Measurements from ENCODE around the gene SBNO1.

The SBNO1 gene

DNA sequence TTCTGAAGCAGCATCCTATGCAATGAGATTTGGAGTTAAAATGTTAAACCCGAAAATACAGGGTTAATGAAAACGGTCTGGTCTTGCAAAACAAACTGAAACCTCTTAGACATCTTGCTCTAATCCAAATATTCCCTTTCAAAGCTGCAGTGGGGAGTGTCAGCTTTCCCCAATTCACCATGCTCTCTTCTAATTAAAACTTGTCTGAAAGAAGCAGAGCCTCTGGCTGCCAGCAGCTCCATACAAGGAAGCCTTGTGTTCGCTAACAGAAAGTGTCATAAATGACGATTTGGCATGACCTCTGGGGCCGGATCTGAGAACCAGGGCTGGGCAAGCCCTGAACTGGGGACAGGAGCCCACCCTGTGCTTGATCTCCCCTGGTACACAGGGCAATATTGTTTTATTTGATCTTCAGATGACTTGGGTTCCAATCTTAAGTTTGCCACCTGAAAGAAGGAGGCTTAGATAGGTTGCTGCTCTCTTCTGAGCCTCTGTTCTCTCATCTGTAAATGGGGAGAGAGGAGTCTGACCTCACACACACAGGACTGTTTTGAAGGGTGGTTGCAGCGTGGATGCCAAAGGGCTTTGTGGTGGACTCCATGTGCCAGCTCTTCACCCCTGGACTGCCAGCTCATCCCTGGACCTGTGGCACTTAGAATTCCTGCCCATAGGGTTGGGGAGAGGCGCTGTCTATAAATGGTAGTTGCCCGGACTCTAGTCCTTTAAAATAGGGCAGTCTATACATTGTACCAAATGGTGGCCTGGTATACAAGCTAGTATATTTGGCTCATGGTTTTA lies 27.1 kb upstream of the SBNO1 start:
- DNase-seq (ENCODE audit: low read depth) = no peak
- H3K4me3 ChIP-seq (ENCODE audit: low read depth, low read length) = no peak overlapping the region
- TF ChIP-seq, protein P1, sequence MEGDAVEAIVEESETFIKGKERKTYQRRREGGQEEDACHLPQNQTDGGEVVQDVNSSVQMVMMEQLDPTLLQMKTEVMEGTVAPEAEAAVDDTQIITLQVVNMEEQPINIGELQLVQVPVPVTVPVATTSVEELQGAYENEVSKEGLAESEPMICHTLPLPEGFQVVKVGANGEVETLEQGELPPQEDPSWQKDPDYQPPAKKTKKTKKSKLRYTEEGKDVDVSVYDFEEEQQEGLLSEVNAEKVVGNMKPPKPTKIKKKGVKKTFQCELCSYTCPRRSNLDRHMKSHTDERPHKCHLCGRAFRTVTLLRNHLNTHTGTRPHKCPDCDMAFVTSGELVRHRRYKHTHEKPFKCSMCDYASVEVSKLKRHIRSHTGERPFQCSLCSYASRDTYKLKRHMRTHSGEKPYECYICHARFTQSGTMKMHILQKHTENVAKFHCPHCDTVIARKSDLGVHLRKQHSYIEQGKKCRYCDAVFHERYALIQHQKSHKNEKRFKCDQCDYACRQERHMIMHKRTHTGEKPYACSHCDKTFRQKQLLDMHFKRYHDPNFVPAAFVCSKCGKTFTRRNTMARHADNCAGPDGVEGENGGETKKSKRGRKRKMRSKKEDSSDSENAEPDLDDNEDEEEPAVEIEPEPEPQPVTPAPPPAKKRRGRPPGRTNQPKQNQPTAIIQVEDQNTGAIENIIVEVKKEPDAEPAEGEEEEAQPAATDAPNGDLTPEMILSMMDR (conservative IDR thresholded peaks at IDR 0.05; ENCODE audit: low read depth, low read length) = no peak

DNA sequence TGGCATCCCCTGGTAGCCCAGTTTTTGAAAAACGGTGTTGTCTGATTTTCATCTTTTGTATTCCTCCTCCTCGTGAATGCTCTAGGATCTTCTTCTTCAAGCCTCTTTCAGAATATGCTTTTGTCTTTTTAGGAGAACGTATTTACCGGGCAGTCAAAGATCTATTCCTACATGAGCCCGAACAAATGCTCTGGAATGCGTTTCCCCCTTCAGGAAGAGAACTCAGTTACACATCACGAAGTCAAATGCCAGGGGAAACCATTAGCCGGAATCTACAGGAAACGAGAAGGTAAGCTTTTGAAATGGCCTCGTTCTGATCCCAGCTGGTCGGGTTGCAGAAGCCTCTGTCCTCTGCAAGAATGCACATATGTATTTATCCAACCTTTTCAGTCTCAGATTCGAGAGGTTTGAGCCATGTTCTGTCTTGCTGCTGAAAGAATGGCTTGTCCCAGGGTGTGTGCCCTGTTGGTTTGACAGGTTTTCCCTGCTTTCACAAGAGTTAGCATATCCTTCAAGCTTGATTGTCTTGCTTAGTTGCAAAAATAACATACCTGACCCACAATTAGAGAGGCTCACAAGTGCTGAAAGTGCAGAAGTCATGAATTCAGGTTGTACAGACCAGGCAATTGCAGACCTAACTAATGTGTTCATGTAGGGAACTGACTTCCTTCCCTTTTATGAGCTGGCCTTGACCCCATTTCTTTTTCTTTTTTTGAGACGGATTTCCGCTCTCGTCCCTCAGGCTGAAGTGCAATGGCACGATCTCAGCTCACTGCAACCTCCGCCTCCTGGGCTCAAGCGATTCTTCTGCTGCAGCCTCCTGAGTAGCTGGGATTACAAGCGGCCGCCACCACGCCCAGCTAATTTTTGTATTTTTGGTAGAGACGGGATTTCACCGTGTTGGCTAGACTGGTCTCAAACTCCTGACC lies 26.1 kb upstream of the SBNO1 start:
- peak; percentile 23 for DNase-seq (ENCODE audit: low read depth)
- TF ChIP-seq, protein P1 (conservative IDR thresholded peaks at IDR 0.05; ENCODE audit: low read depth, low read length) = peak; percentile 12
- H3K4me3 ChIP-seq (ENCODE audit: low read depth, low read length) = peak overlapping the region; percentile 77

DNA sequence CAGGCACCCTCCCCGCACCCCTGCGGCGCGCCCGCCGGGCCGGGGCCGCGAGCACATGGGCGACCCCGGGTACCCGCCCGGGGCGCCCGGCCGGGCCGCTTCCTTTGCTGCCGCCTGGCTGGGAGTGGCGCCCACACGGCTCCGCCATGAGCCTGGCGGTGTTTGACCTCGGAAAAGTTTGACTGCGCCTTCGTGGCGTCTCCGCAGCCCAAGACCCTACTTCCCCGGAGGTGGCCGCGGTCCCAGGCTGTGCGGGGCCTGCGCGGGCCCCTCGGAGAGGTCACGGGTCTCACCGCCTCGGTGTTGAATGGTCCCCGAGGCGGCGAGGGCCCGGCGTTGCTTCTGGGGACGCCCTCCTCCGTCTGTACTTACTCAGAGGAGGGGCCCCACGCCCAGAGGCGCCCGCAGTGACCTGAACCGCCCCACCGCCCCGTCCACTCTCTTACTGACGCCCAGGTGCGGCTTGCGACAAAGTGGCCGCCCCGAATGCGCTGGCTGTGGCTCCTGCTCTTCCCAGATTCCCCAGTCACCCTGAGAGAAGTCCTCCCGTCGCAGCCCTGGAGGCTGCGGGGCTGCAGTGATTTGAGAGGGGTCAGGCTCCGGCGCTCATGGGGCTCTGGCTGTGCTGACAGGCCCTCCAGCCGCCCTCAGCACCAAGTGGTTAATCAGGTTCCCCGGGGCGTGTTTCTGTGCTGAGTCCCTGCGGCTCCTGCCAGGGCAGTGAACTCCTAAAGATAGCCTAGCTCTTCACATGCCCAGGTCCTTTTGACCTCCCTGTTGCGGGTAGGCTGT lies 25.1 kb upstream of the SBNO1 start:
- H3K4me3 ChIP-seq (ENCODE audit: low read depth, low read length) = peak overlapping the region; percentile 77
- TF ChIP-seq, protein P1 (conservative IDR thresholded peaks at IDR 0.05; ENCODE audit: low read depth, low read length) = no peak
- peak; percentile 28 for DNase-seq (ENCODE audit: low read depth)

DNA sequence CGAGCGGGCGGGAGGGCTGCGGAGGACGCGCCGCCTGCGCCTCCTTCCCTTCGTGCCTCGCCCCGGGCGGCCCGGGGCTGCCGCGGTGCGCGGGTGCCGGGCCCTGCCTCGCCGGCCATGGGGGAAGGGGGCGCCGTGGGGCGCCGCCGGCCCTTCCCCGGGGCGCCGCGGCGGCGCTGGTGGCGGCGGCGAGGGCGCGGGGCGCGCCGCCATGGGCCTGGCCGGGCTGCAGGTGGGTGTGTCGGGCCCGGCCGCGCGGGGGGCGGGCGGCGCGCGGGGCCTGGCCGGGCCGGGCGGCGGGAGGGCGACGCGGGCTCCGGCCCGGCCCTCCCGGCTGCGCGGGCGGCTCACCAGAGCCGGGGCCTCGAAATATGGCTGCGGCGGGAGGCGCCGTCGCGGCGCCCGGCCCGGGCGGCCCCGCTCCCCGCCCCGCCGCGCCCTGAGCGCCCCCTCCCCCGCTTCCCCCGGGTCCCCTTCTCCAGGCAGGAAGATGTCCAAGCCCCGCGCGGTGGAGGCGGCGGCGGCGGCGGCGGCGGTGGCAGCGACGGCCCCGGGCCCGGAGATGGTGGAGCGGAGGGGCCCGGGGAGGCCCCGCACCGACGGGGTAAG lies 24.4 kb upstream of the SBNO1 start:
- H3K4me3 ChIP-seq (ENCODE audit: low read depth, low read length) = peak overlapping the region; percentile 77
- TF ChIP-seq, protein P1 (conservative IDR thresholded peaks at IDR 0.05; ENCODE audit: low read depth, low read length) = no peak
- no peak for DNase-seq (ENCODE audit: low read depth)

DNA sequence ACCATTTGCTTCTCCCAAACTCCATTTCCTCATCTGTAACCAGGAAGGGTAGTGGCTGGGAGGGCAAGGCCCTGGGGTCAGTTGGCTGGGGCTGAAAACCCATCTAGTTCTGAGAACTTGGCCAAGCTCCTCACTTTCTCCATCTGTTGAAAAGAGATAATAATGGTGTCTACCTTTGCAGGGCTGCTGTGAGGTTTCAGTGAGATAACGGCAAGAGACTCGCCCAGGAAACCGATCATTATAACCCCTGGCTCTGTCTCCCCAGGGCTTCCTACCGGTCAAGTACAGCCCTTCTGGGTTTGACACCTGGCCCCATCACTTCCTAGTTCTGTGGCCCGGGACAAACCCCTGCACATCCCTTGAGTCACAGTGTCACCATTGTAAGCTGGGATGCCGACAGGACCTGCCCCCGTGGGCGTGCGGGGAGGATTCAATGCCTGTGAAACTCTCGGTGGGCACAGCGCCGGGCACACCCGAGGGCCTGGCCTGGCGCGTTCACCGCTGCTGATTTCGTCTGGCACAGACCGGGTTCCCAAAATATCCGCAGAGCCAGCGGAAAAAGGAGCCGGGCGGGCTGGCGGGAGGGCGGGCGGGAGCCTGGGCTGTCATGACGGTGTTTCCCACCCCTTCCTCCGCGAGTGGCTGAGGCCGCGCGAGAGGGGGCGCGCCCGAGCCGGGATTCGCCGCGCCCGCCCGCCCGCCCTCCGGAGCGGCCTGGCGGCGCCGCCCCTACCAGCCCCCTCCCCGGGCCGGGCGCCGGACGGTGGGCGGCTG lies 23.7 kb upstream of the SBNO1 start:
- TF ChIP-seq, protein P1 (conservative IDR thresholded peaks at IDR 0.05; ENCODE audit: low read depth, low read length) = no peak
- peak; percentile 59 for DNase-seq (ENCODE audit: low read depth)
- peak overlapping the region; percentile 77 for H3K4me3 ChIP-seq (ENCODE audit: low read depth, low read length)
